ENCODE results near the gene OR3A2.
A peak's percentile ranks its signal among the peaks of the same experiment; 100 is the strongest.

Gene OR3A2

GRCh38 chr17:3398310-3398709 lies 12.2 kb upstream of the OR3A2 start, which contains the start of gene OR1E1:
Gene OR1E1 (minus strand): TSS chr17:3398410. CDS start chr17:3398410, 0 bp downstream.
- no peak for TF ChIP-seq YY1 (IDR thresholded peaks at IDR 0.05; ENCODE audit: low read depth)
- TF ChIP-seq EGR1 (IDR thresholded peaks at IDR 0.05): no peak
- TF ChIP-seq, protein P1, sequence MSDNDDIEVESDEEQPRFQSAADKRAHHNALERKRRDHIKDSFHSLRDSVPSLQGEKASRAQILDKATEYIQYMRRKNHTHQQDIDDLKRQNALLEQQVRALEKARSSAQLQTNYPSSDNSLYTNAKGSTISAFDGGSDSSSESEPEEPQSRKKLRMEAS (IDR thresholded peaks at IDR 0.05): no peak
- TF ChIP-seq TCF12 (IDR thresholded peaks at IDR 0.05; ENCODE audit: low read depth): no peak
- TF ChIP-seq ZBTB7A (IDR thresholded peaks at IDR 0.05; ENCODE audit: low read depth): no peak
- TF ChIP-seq EP300 (IDR thresholded peaks at IDR 0.05; ENCODE audit: borderline replicate concordance): no peak
- no peak for TF ChIP-seq CEBPB (IDR thresholded peaks at IDR 0.05)
- TF ChIP-seq USF1 (IDR thresholded peaks at IDR 0.05): no peak
- no peak for TF ChIP-seq TAF1 (IDR thresholded peaks at IDR 0.05; ENCODE audit: low read depth)
- TF ChIP-seq CREB1 (IDR thresholded peaks at IDR 0.05; ENCODE audit: low read depth): no peak

- TF ChIP-seq, protein P2, sequence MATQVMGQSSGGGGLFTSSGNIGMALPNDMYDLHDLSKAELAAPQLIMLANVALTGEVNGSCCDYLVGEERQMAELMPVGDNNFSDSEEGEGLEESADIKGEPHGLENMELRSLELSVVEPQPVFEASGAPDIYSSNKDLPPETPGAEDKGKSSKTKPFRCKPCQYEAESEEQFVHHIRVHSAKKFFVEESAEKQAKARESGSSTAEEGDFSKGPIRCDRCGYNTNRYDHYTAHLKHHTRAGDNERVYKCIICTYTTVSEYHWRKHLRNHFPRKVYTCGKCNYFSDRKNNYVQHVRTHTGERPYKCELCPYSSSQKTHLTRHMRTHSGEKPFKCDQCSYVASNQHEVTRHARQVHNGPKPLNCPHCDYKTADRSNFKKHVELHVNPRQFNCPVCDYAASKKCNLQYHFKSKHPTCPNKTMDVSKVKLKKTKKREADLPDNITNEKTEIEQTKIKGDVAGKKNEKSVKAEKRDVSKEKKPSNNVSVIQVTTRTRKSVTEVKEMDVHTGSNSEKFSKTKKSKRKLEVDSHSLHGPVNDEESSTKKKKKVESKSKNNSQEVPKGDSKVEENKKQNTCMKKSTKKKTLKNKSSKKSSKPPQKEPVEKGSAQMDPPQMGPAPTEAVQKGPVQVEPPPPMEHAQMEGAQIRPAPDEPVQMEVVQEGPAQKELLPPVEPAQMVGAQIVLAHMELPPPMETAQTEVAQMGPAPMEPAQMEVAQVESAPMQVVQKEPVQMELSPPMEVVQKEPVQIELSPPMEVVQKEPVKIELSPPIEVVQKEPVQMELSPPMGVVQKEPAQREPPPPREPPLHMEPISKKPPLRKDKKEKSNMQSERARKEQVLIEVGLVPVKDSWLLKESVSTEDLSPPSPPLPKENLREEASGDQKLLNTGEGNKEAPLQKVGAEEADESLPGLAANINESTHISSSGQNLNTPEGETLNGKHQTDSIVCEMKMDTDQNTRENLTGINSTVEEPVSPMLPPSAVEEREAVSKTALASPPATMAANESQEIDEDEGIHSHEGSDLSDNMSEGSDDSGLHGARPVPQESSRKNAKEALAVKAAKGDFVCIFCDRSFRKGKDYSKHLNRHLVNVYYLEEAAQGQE (IDR thresholded peaks at IDR 0.05; ENCODE audit: low read depth): peak; percentile 80
- peak; percentile 63; the same call in 1 of the 2 replicates for TF ChIP-seq YY1 (IDR thresholded peaks at IDR 0.05; ENCODE audit: low read depth)
- peak; percentile 7; the same call in 1 of the 2 replicates for TF ChIP-seq RAD21 (IDR thresholded peaks at IDR 0.05; ENCODE audit: low read depth)
These were observed 11.7 kb upstream of the OR3A2 start for GRCh38 chr17:3397801-3398200.

- no peak for TF ChIP-seq YY1 (IDR thresholded peaks at IDR 0.05; ENCODE audit: low read depth)
- TF ChIP-seq EGR1 (IDR thresholded peaks at IDR 0.05): no peak
- TF ChIP-seq USF1 (IDR thresholded peaks at IDR 0.05): no peak
- no peak for TF ChIP-seq FOXM1 (IDR thresholded peaks at IDR 0.05; ENCODE audit: borderline replicate concordance, low read depth)
- TF ChIP-seq, protein P1 (IDR thresholded peaks at IDR 0.05): no peak
- TF ChIP-seq TAF1 (IDR thresholded peaks at IDR 0.05; ENCODE audit: low read depth): no peak
- no peak for TF ChIP-seq TEAD4 (IDR thresholded peaks at IDR 0.05)
- TF ChIP-seq CREB1 (IDR thresholded peaks at IDR 0.05; ENCODE audit: low read depth): no peak
- no peak for TF ChIP-seq CEBPB (IDR thresholded peaks at IDR 0.05)
- TF ChIP-seq, protein P2 (IDR thresholded peaks at IDR 0.05; ENCODE audit: low read depth): no peak
These were observed 3.7 kb upstream of the OR3A2 start for GRCh38 chr17:3389791-3390190.

- TF ChIP-seq TEAD4 (IDR thresholded peaks at IDR 0.05) (no peak), ZBTB7A (IDR thresholded peaks at IDR 0.05; ENCODE audit: low read depth) (no peak), EP300 (IDR thresholded peaks at IDR 0.05; ENCODE audit: borderline replicate concordance) (no peak), CREB1 (IDR thresholded peaks at IDR 0.05; ENCODE audit: low read depth) (no peak), USF1 (IDR thresholded peaks at IDR 0.05) (no peak), CEBPB (IDR thresholded peaks at IDR 0.05) (no peak), EGR1 (IDR thresholded peaks at IDR 0.05) (no peak), TCF12 (IDR thresholded peaks at IDR 0.05; ENCODE audit: low read depth) (no peak), TAF1 (IDR thresholded peaks at IDR 0.05; ENCODE audit: low read depth) (no peak), YY1 (IDR thresholded peaks at IDR 0.05; ENCODE audit: low read depth) (no peak), RAD21 (IDR thresholded peaks at IDR 0.05; ENCODE audit: low read depth) (no peak), FOXM1 (IDR thresholded peaks at IDR 0.05; ENCODE audit: borderline replicate concordance, low read depth) (no peak), NFIC (IDR thresholded peaks at IDR 0.05) (no peak)
- TF ChIP-seq, protein P2 (IDR thresholded peaks at IDR 0.05; ENCODE audit: low read depth): no peak
- TF ChIP-seq, protein P1 (IDR thresholded peaks at IDR 0.05): no peak
These were observed 4.2 kb downstream of the OR3A2 start for GRCh38 chr17:3381957-3382356.
